Measurements from ENCODE around the gene CTNNA1.
A peak's percentile ranks its signal among the peaks of the same experiment; 100 is the strongest.
"Not testable (repeated sequence)": the region's sequence is repeated elsewhere in the genome, so short reads cannot be mapped to it uniquely, and the experiment has no call there.

CTNNA1 gene

DNA sequence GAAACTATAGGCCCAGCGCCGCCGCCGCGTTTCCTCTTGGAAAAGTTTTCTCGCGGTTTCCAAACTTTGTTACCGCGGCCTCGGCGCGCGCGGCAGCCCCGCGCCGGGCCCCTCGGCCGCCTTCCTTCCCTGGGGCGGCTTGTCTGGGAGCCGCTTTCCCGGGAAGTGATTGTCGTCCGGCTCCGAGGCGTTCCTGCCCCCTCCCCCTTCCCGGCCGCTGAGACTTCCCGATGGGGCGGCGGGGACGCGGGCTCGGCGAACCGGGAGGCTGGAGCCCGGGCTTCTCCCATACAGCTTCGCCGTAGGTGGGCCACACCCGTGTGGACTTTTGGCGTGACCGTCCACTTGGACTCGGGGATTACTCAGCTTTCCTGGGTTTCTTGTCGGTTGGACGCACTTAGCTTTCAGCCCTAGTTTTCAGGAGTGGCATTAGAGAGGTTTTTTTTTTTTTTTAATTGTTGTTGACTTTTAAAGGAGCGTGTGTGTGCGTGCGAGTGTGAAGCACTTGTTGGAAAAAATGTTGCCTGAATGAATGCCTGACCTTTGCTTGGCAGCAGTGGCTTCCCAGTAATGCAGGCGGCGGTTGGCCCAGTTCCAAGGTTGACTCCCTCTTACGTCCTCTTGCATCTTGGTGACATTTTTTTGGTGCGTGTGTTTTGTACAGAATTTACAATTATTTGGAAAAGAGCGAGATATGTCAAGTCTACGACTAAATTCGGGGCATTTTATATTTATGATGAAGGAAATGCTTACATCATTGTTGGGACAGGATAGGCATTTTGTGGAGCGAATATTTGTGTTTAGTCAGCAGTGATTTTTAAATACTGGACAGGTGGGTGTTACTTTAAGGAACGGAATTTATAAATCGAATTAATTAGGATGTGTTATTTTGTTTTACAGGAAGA is 821 bp downstream of the CTNNA1 start:
- TF ChIP-seq, protein P1, sequence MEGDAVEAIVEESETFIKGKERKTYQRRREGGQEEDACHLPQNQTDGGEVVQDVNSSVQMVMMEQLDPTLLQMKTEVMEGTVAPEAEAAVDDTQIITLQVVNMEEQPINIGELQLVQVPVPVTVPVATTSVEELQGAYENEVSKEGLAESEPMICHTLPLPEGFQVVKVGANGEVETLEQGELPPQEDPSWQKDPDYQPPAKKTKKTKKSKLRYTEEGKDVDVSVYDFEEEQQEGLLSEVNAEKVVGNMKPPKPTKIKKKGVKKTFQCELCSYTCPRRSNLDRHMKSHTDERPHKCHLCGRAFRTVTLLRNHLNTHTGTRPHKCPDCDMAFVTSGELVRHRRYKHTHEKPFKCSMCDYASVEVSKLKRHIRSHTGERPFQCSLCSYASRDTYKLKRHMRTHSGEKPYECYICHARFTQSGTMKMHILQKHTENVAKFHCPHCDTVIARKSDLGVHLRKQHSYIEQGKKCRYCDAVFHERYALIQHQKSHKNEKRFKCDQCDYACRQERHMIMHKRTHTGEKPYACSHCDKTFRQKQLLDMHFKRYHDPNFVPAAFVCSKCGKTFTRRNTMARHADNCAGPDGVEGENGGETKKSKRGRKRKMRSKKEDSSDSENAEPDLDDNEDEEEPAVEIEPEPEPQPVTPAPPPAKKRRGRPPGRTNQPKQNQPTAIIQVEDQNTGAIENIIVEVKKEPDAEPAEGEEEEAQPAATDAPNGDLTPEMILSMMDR (IDR thresholded peaks at IDR 0.05; ENCODE audit: extremely low read depth, missing control alignments), result no peak
- DNase-seq (ENCODE audit: low spot score), result peak; percentile 54

DNA sequence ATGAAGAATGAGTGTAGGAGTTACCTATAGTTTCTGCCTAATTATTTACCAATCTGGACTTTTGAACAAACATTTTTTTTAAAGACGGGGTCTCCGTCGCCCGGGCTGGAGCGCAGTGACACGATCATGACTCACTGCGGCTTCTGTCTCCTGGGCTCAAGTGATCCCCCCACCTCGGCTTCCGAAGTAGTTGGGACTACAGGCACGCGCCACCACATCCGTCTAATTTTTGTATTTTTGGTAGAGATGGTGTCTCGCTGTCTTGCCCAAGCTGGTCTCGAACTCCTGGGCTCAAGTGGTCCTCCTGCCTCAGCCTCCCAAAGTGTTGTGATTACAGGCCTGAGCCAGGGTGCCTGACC is 1.5 kb downstream of the CTNNA1 start:
- no peak for DNase-seq (ENCODE audit: low spot score)
- TF ChIP-seq, protein P1 (IDR thresholded peaks at IDR 0.05; ENCODE audit: extremely low read depth, missing control alignments), result no peak

DNA sequence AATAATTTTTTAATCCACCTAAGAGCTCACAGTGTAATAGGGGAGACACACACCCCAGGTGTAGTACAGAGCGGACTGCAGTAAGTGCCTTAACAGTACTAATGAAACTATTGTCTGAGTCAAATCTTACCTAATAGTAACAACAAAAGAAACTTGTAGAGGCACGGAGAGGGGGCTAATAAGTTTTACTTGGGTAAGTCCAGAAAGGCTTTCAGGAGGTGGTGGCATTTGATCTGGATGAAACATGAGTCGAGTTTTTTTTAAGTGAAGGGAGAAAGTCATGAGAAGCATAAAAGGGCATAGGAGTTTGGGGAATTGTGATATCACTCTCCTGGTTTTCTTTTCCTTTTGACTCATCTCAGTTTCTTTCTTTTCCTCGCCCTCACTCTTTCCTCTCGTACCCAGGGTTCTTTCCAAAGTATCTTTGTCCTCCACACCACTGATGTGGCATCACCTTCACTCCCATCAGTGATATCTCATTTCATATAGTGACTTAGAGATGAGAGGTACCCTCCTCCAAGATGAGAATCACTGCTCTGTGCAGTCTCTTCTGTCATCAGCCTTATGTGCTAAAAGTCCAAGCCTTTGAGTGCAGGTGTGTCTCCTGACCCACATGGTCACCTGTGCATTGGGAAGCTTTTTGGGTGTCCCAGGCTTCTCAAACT is 2.0 kb downstream of the CTNNA1 start:
- DNase-seq (ENCODE audit: low spot score), result peak; percentile 82
- TF ChIP-seq, protein P1 (IDR thresholded peaks at IDR 0.05; ENCODE audit: extremely low read depth, missing control alignments), result no peak

DNA sequence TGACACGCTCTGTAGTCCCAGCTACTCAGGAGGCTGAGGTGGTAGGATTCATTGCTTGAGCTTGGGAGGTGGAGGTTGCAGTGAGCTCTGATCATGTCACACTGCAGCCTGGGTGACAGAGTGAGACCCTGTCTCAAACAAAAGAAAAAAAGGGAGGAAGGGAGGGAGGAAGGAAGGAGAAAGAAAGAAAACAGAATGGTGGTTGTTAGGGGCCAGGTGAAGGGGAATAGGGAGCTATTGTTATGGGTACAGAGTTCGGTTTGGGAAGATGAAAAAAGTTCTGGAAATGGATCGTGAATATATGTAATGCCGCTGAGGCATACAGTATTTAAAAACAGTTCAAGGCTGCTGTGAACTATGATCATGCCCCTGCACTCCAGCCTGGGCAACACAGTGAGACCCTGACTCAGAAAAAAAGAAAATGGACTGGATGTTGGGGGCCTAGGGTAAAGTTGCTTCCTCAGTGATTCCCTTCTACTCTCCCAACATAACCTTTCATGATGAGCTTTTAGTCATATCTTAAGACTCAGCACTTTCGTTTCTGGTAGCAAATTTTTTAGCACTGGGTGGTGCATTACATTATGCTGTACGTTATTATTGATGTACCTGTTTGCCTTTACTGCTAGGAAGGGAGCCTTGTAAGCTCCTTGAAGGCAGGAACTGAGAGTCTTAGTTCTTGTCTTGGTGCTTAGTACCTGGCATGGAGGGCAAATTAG is 4.0 kb downstream of the CTNNA1 start:
- TF ChIP-seq, protein P1 (IDR thresholded peaks at IDR 0.05; ENCODE audit: extremely low read depth, missing control alignments), result no peak
- DNase-seq (ENCODE audit: low spot score), result no peak

DNA sequence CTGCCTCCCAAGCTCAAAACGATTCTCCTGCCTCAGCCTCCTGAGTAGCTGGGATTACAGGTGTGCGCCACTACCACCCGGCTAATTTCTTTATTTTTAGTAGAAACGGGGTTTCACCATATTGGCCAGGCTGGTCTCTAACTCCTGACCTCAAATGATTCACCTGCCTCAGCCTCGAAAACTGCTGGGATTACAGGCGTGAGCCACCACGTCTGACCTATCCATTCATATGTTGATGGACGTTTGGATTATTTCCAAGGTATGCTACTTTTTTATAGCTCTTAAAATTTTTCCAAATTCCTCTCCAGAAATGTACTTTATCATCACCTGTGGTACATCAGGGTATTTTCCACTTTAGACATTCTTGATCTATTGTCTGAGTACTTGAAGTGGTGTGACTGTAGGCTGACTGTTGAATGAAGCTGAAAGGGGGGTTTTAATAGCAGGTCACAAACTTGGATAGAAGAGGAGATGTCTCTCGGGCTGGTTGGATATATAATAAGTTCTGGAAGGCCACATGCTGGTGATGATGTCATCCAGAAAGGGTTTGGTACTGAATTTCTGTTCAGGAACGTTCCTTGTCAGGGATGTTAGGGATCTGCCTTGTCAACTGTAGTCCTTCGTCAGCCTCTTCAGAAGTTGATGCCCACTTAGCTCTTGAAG is 7.4 kb downstream of the CTNNA1 start:
- no peak for DNase-seq (ENCODE audit: low spot score)
- TF ChIP-seq, protein P1 (IDR thresholded peaks at IDR 0.05; ENCODE audit: extremely low read depth, missing control alignments), result no peak

DNA sequence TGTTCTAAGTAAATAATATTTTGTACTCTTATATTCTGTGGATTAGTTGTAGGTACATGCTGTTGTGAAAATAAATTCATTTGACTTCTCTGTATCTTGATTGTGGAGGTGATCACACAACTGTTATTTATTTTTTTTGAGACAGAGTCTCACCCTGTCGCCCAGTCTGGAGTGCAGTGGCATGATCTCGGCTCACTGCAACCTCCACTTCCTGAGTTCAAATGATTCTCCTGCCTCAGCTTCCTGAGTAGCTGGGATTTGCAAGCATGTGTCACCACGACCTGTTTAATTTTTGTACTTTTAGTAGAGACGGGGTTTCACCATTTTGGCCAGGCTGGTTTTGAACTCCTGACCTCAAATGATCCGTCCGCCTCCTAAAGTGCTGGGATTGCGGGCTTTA is 7.9 kb downstream of the CTNNA1 start:
- not testable (repeated sequence) for DNase-seq (ENCODE audit: low spot score)

DNA sequence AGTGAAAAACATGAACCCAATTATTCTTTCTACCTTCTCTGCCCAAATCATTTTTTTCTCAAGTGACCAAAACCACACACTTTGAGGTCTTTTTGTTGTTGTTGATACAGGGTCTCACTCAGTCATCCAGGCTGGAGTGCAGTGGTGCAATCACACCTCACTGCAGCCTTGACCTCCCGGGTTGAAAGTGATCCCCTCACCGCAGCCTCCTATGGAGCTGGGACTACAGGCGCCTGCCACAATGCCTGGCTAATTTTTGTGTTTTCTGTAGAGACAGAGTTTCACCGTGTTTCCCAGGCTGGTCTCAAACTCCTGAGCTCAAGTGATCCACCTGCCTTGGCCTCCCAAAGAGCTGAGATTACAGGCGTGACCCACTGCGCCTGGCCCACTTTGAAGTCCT is 8.4 kb downstream of the CTNNA1 start:
- DNase-seq (ENCODE audit: low spot score), result not testable (repeated sequence)

DNA sequence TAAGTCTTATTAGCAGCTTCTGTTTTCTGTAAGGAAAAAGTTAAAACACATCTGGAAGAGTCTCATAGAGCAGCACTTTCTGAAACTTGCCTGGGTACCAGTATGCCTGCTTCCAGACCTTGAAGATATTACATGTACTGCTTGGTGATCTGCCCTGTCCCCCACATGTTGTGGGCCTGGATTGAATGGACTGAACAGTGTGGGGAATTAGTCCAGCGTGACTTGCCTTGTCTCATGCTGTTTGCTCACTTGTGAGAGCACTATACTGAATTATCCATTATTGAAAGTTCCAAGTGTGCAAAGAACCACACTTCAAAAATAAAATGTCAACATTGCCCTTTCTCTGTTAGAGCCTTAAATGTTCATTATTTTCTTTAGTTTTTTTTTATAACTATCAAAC is 8.9 kb downstream of the CTNNA1 start:
- TF ChIP-seq, protein P1 (IDR thresholded peaks at IDR 0.05; ENCODE audit: extremely low read depth, missing control alignments), result no peak
- no peak for DNase-seq (ENCODE audit: low spot score)
